GM23338 (cell line): ENCODE results near the gene SEC23A. TPM values are rescaled to one million over a fixed set of nuclear protein-coding genes. Genes with fewer than 3 reads are reported as not detected.

ENCODE experiments used
- ATAC-seq: fragments of 200-7000 bp; cut with Tn5 transposase; 3 replicates; pipeline ENCODE4 v1.9.1; 2020
- DNase-seq: peaks from one replicate; pipeline ENCODE4 v3.0.0-alpha.2; 2015; ENCODE audit warnings: low spot score
- H2AFZ ChIP-seq: fragments of 200-600 bp; sonication (generic); 2 replicates; pipeline ENCODE4 v1.8.0; 2016; ENCODE audit warnings: antibody characterized with exemption, mild to moderate bottlenecking, moderate library complexity
- H3F3A ChIP-seq: fragments of 200-600 bp; sonication (generic); replicated peaks from 2 replicates; pipeline ENCODE4 v1.8.0; 2017; ENCODE audit warnings: antibody characterized with exemption, mixed run types, low read depth
- H3K27ac ChIP-seq: fragments of 200-600 bp; sonication (generic); 2 replicates; pipeline ENCODE4 v1.6.1; 2016; ENCODE audit warnings: low read depth
- H3K27me3 ChIP-seq: fragments of 200-600 bp; sonication (generic); 2 replicates; pipeline ENCODE4 v1.8.0; 2016; ENCODE audit warnings: mild to moderate bottlenecking, mixed run types, moderate library complexity; ENCODE audit not compliant: insufficient read depth
- H3K36me3 ChIP-seq: fragments of 200-600 bp; sonication (generic); 2 replicates; pipeline ENCODE4 v1.8.0; 2016; ENCODE audit warnings: mild to moderate bottlenecking; ENCODE audit not compliant: insufficient read depth
- H3K4me1 ChIP-seq: fragments of 200-600 bp; sonication (generic); 2 replicates; pipeline ENCODE4 v1.8.0; 2016; ENCODE audit warnings: mild to moderate bottlenecking, moderate library complexity; ENCODE audit not compliant: insufficient read depth
- H3K4me2 ChIP-seq: fragments of 200-600 bp; sonication (generic); 2 replicates; pipeline ENCODE4 v1.7.1; 2017; ENCODE audit warnings: mixed run types
- H3K4me3 ChIP-seq: fragments of 200-600 bp; sonication (generic); 2 replicates; pipeline ENCODE4 v1.6.1; 2016; ENCODE audit warnings: mixed run types
- H3K79me2 ChIP-seq: fragments of 200-600 bp; sonication (generic); replicated peaks from 2 replicates; pipeline ENCODE4 v1.8.0; 2017; ENCODE audit warnings: mild to moderate bottlenecking; ENCODE audit not compliant: insufficient read depth
- H3K9me2 ChIP-seq: fragments of 200-600 bp; sonication (generic); 2 replicates; pipeline ENCODE4 v1.8.0; 2017; ENCODE audit not compliant: insufficient read depth
- H4K20me1 ChIP-seq: fragments of 200-600 bp; sonication (generic); replicated peaks from 2 replicates; pipeline ENCODE4 v1.8.0; 2017; ENCODE audit warnings: mild to moderate bottlenecking; ENCODE audit not compliant: insufficient read depth
- H3K27ac Mint-ChIP-seq: 2 replicates; pipeline ENCODE4 v1.8.0; 2020; ENCODE audit warnings: inconsistent platforms, mild to moderate bottlenecking, moderate library complexity, mixed read lengths
- H3K27me3 Mint-ChIP-seq: 3 replicates; pipeline ENCODE4 v1.8.0; 2022; ENCODE audit warnings: low read depth, mild to moderate bottlenecking, moderate library complexity, mixed read lengths, inconsistent platforms; ENCODE audit not compliant: insufficient read depth, poor library complexity
- H3K36me3 Mint-ChIP-seq: 3 replicates; pipeline ENCODE4 v1.8.0; 2021; ENCODE audit warnings: low read depth, mild to moderate bottlenecking, inconsistent platforms, moderate library complexity, mixed read lengths
- H3K4me1 Mint-ChIP-seq: 3 replicates; pipeline ENCODE4 v1.8.0; 2020; ENCODE audit warnings: mild to moderate bottlenecking, inconsistent platforms, mixed read lengths
- H3K4me3 Mint-ChIP-seq: 3 replicates; pipeline ENCODE4 v1.8.0; 2021; ENCODE audit warnings: moderate library complexity, mild to moderate bottlenecking, inconsistent platforms, mixed read lengths
- H3K9me3 Mint-ChIP-seq: 3 replicates; pipeline ENCODE4 v1.8.0; 2020; ENCODE audit warnings: moderate library complexity, mild to moderate bottlenecking, inconsistent platforms, mixed read lengths
- CREB1 ChIP-seq: fragments of 250-450 bp; sonication (Bioruptor Pico); IDR thresholded peaks from 2 replicates; pipeline ENCODE4 v1.5.0; 2020; ENCODE audit warnings: low read depth, mild to moderate bottlenecking, moderate library complexity
- CTCF ChIP-seq, 2 experiments: fragments of 200-600 bp in 1 of 2; sonication (generic) in 1 of 2; conservative IDR thresholded peaks; 2 replicates each; pipeline versions ENCODE4 v1.5.1 to v1.6.1; 2016 to 2017; ENCODE audit warnings: antibody characterized with exemption in 2 of 2, low read depth in 2 of 2, mild to moderate bottlenecking in 2 of 2, moderate library complexity in 1 of 2
- EZH2phosphoT487 ChIP-seq: fragments of 200-600 bp; sonication (generic); IDR thresholded peaks from one replicate; pipeline ENCODE4 v1.8.1; 2018; ENCODE audit warnings: antibody characterized with exemption; ENCODE audit not compliant: unreplicated experiment
- JUNB ChIP-seq: IDR thresholded peaks from one replicate; pipeline ENCODE4 v1.6.1; 2016; ENCODE audit warnings: antibody characterized with exemption; ENCODE audit not compliant: unreplicated experiment
- NANOG ChIP-seq: IDR thresholded peaks from 2 replicates; pipeline ENCODE4 v1.6.1; 2016; ENCODE audit warnings: antibody characterized with exemption, borderline replicate concordance
- POLR2AphosphoS5 ChIP-seq: IDR thresholded peaks from 2 replicates; pipeline ENCODE4 v1.6.1; 2016; ENCODE audit warnings: antibody characterized with exemption, low read depth
- STAT1 ChIP-seq: IDR thresholded peaks from one replicate; pipeline ENCODE4 v1.6.1; 2016; ENCODE audit warnings: antibody characterized with exemption; ENCODE audit not compliant: unreplicated experiment
- ZNF114 ChIP-seq: fragments of 250-450 bp; sonication (Bioruptor Pico); IDR thresholded peaks from 2 replicates; pipeline ENCODE4 v1.5.0; 2020; ENCODE audit warnings: mild to moderate bottlenecking, moderate library complexity
- ZNF331 ChIP-seq: fragments of 250-450 bp; sonication (Bioruptor Pico); IDR thresholded peaks from 2 replicates; pipeline ENCODE4 v1.5.0; 2020; ENCODE audit warnings: low read depth, mild to moderate bottlenecking, moderate library complexity
- polyA plus RNA-seq: library from polyadenylated mRNA; unstranded; fragments of >200 nt; fragmentation: Nextera tagmentation; extraction: Ambion mirVana; gene quantifications from 2 replicates; pipeline ENCODE4 v1.2.1, GENCODE V29; 2016
- total RNA-seq: library from RNA; depleted of rRNA; stranded (reverse); fragments of >200 nt; shearing (Covaris generic); gene quantifications from 2 replicates; pipeline ENCODE4 v1.2.3, GENCODE V29; 2014
- TF ChIP-seq, protein P1 (sequence below): fragments of 250-450 bp; sonication (Bioruptor Pico); IDR thresholded peaks from 2 replicates; pipeline ENCODE4 v1.5.0; 2020; ENCODE audit warnings: mild to moderate bottlenecking, moderate library complexity
- TF ChIP-seq, protein P2 (sequence below): IDR thresholded peaks from one replicate; pipeline ENCODE4 v1.6.1; 2018; ENCODE audit warnings: antibody characterized with exemption; ENCODE audit not compliant: unreplicated experiment

Gene SEC23A
- total and polyA plus RNA-seq, 2 experiments from 2014 or later = 22.7 to 89.9 TPM

GRCh38 chr14:39087493-39087892, 15.5 kb downstream of the SEC23A start (continued):
- TF ChIP-seq CTCF (conservative IDR thresholded peaks at IDR 0.05; ENCODE audit: low read depth in 2 of 2) (no peak), CREB1 (CRISPR knock-in tag) (no peak), JUNB (no peak), POLR2AphosphoS5 (no peak)

GRCh38 chr14:39085933-39086332, 17.1 kb downstream of the SEC23A start:
- H3K79me2 ChIP-seq = no peaks in the 10 kb centered on the region
- no peak overlapping the region for H3K4me3 ChIP-seq
- Mint-ChIP-seq H3K27ac (no peak overlapping the region), H3K36me3 (peaks cover 60% of the 10 kb centered on the region), H3K9me3 (no peaks in the 10 kb centered on the region), H3K4me3 (no peak overlapping the region), H3K4me1 (no peaks in the 10 kb centered on the region; the same call in 2 of the 3 replicates), H3K27me3 (no peaks in the 10 kb centered on the region)
- ATAC-seq (no peak), DNase-seq (no peak)
- peaks cover 43% of the 10 kb centered on the region for H3K36me3 ChIP-seq
- H3K9me2 ChIP-seq = no peaks in the 10 kb centered on the region
- H3K4me2 ChIP-seq = no peak overlapping the region
- H4K20me1 ChIP-seq = peaks cover 3% of the 10 kb centered on the region; the same call in 1 of the 2 replicates
- no peaks in the 10 kb centered on the region for H3K4me1 ChIP-seq
- H3K27me3 ChIP-seq = no peaks in the 10 kb centered on the region
- H3F3A ChIP-seq = no peaks in the 10 kb centered on the region
- H2AFZ ChIP-seq = no peak overlapping the region
- no peak overlapping the region; the same call in 1 of the 2 replicates for H3K27ac ChIP-seq
- TF ChIP-seq EZH2phosphoT487 (no peak), STAT1 (no peak), POLR2AphosphoS5 (no peak), ZNF331 (no peak), ZNF114 (CRISPR knock-in tag) (no peak), CREB1 (CRISPR knock-in tag) (no peak), JUNB (no peak), NANOG (no peak), CTCF (conservative IDR thresholded peaks at IDR 0.05; ENCODE audit: low read depth in 2 of 2) (no peak)
- TF ChIP-seq, protein P1, sequence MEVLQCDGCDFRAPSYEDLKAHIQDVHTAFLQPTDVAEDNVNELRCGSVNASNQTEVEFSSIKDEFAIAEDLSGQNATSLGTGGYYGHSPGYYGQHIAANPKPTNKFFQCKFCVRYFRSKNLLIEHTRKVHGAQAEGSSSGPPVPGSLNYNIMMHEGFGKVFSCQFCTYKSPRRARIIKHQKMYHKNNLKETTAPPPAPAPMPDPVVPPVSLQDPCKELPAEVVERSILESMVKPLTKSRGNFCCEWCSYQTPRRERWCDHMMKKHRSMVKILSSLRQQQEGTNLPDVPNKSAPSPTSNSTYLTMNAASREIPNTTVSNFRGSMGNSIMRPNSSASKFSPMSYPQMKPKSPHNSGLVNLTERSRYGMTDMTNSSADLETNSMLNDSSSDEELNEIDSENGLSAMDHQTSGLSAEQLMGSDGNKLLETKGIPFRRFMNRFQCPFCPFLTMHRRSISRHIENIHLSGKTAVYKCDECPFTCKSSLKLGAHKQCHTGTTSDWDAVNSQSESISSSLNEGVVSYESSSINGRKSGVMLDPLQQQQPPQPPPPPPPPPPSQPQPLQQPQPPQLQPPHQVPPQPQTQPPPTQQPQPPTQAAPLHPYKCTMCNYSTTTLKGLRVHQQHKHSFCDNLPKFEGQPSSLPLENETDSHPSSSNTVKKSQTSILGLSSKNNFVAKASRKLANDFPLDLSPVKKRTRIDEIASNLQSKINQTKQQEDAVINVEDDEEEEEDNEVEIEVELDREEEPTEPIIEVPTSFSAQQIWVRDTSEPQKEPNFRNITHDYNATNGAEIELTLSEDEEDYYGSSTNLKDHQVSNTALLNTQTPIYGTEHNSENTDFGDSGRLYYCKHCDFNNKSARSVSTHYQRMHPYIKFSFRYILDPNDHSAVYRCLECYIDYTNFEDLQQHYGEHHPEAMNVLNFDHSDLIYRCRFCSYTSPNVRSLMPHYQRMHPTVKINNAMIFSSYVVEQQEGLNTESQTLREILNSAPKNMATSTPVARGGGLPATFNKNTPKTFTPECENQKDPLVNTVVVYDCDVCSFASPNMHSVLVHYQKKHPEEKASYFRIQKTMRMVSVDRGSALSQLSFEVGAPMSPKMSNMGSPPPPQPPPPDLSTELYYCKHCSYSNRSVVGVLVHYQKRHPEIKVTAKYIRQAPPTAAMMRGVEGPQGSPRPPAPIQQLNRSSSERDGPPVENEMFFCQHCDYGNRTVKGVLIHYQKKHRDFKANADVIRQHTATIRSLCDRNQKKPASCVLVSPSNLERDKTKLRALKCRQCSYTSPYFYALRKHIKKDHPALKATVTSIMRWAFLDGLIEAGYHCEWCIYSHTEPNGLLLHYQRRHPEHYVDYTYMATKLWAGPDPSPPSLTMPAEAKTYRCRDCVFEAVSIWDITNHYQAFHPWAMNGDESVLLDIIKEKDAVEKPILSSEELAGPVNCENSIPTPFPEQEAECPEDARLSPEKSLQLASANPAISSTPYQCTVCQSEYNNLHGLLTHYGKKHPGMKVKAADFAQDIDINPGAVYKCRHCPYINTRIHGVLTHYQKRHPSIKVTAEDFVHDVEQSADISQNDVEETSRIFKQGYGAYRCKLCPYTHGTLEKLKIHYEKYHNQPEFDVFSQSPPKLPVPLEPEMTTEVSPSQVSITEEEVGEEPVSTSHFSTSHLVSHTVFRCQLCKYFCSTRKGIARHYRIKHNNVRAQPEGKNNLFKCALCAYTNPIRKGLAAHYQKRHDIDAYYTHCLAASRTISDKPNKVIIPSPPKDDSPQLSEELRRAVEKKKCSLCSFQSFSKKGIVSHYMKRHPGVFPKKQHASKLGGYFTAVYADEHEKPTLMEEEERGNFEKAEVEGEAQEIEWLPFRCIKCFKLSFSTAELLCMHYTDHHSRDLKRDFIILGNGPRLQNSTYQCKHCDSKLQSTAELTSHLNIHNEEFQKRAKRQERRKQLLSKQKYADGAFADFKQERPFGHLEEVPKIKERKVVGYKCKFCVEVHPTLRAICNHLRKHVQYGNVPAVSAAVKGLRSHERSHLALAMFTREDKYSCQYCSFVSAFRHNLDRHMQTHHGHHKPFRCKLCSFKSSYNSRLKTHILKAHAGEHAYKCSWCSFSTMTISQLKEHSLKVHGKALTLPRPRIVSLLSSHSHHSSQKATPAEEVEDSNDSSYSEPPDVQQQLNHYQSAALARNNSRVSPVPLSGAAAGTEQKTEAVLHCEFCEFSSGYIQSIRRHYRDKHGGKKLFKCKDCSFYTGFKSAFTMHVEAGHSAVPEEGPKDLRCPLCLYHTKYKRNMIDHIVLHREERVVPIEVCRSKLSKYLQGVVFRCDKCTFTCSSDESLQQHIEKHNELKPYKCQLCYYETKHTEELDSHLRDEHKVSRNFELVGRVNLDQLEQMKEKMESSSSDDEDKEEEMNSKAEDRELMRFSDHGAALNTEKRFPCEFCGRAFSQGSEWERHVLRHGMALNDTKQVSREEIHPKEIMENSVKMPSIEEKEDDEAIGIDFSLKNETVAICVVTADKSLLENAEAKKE = no peak
- TF ChIP-seq, protein P2, sequence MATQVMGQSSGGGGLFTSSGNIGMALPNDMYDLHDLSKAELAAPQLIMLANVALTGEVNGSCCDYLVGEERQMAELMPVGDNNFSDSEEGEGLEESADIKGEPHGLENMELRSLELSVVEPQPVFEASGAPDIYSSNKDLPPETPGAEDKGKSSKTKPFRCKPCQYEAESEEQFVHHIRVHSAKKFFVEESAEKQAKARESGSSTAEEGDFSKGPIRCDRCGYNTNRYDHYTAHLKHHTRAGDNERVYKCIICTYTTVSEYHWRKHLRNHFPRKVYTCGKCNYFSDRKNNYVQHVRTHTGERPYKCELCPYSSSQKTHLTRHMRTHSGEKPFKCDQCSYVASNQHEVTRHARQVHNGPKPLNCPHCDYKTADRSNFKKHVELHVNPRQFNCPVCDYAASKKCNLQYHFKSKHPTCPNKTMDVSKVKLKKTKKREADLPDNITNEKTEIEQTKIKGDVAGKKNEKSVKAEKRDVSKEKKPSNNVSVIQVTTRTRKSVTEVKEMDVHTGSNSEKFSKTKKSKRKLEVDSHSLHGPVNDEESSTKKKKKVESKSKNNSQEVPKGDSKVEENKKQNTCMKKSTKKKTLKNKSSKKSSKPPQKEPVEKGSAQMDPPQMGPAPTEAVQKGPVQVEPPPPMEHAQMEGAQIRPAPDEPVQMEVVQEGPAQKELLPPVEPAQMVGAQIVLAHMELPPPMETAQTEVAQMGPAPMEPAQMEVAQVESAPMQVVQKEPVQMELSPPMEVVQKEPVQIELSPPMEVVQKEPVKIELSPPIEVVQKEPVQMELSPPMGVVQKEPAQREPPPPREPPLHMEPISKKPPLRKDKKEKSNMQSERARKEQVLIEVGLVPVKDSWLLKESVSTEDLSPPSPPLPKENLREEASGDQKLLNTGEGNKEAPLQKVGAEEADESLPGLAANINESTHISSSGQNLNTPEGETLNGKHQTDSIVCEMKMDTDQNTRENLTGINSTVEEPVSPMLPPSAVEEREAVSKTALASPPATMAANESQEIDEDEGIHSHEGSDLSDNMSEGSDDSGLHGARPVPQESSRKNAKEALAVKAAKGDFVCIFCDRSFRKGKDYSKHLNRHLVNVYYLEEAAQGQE = no peak
